ENCODE measurements around the gene NPVF. TPM values are rescaled to one million over a fixed set of nuclear protein-coding genes. Genes with fewer than 3 reads are reported as not detected.

Gene NPVF
- total RNA-seq, 1 donor from 2014 or later, result not detected

DNA sequence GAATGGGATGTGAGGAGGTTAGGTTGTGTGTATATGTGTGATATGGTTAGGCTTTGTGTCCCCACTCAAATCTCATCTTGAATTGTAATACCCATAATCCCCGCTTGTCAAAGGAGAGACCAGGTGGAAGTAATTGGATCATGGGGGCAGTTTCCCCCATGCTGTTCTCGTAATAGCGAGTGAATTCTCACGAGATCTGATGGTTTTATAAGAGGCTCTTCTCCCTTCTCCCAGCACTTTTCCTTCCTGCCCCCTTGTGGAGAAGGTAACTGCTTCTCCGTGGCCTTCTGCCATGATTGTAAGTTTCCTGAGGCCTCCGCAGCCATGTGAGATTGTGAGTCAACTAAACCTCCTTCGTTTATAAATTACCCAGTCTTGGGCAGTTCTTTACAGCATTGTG is 47.3 kb downstream of the NPVF start:
- Mint-ChIP-seq H3K4me3 (peak overlapping the region; percentile 78), H3K27me3 (ENCODE audit: low read depth) (peaks cover 5% of the 10 kb centered on the region)
- no peak for DNase-seq (ENCODE audit: low spot score in 2 of 2, unreplicated experiment in 2 of 2)

DNA sequence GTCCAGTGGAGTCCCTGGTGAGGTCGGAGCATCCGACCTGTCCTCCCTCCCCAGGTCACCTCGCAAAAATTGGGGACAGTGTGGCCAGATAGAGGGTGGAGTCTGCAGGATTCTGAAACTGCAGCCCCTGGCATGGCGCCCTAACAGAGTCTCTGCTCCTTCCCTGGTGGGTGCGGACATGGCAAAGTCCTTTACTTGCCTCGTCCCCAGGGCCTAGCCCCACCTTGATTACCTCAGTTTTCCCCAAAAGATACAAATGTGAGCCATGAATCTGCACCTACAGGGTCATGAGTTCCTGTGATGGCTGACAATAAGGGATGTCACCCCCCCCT is 47.7 kb downstream of the NPVF start:
- no peak for DNase-seq (ENCODE audit: low spot score in 2 of 2, unreplicated experiment in 2 of 2)
- no peak overlapping the region for H3K27ac Mint-ChIP-seq

More for the DNA sequence above, 47.3 kb downstream of the NPVF start:
- TF ChIP-seq, protein P1, sequence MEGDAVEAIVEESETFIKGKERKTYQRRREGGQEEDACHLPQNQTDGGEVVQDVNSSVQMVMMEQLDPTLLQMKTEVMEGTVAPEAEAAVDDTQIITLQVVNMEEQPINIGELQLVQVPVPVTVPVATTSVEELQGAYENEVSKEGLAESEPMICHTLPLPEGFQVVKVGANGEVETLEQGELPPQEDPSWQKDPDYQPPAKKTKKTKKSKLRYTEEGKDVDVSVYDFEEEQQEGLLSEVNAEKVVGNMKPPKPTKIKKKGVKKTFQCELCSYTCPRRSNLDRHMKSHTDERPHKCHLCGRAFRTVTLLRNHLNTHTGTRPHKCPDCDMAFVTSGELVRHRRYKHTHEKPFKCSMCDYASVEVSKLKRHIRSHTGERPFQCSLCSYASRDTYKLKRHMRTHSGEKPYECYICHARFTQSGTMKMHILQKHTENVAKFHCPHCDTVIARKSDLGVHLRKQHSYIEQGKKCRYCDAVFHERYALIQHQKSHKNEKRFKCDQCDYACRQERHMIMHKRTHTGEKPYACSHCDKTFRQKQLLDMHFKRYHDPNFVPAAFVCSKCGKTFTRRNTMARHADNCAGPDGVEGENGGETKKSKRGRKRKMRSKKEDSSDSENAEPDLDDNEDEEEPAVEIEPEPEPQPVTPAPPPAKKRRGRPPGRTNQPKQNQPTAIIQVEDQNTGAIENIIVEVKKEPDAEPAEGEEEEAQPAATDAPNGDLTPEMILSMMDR (IDR thresholded peaks at IDR 0.05; ENCODE audit: unreplicated experiment), result no peak
- Mint-ChIP-seq H3K9me3 (no peaks in the 10 kb centered on the region), H3K4me1 (peaks cover 6% of the 10 kb centered on the region), H3K36me3 (no peaks in the 10 kb centered on the region), H3K27ac (no peak overlapping the region)

DNA sequence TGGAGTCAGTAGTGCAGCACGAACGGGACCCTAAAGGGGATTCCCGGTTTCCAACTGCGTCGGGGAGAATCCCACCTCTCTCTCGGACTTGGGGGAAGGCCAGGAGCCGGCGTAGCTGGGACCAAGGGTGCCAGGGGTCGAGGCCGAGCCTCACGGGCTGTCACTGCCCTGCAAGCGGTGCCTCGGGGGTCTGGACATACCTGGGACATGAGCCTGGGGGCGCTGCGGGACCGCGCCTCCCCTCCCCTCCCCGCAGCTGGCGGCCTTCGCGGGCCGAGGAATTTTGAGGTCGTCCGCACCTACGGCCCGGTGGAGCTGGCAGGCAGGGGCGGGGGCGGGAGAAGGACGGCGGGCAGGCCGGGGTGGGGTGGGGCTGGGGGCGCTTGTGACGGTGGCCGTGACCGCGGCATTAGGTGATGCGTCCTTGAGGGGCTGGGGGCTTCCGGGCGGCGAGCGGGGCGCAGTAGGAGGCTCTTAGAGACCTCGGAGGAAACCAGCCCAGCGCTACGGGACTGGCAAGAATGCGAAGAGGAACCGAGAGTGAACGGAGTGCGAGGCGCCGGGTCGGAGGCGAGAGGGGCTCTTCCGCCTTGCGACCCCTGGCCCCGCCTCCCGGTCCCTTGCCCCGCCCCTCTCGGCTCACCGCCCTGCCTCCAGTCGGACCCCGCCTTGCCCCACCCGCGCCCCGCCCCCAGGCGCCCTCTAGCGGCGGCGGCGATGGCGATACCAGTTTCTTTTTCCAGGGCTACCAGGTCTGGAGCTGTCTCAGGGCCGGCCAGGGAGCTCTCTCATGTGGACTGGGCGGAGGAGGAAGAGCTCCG is 48.3 kb downstream of the NPVF start:
- Mint-ChIP-seq H3K9me3 (no peaks in the 10 kb centered on the region), H3K4me1 (peaks cover 6% of the 10 kb centered on the region), H3K27ac (peak overlapping the region; percentile 88), H3K27me3 (ENCODE audit: low read depth) (peaks cover 5% of the 10 kb centered on the region), H3K4me3 (peak overlapping the region; percentile 78), H3K36me3 (no peaks in the 10 kb centered on the region)
- TF ChIP-seq, protein P1 (IDR thresholded peaks at IDR 0.05; ENCODE audit: unreplicated experiment), result peak; percentile 93
- DNase-seq (ENCODE audit: low spot score in 2 of 2, unreplicated experiment in 2 of 2), result peak; percentile 88 to 97

More for the DNA sequence above, 47.7 kb downstream of the NPVF start:
- Mint-ChIP-seq H3K4me1 (peaks cover 6% of the 10 kb centered on the region), H3K27me3 (ENCODE audit: low read depth) (peaks cover 5% of the 10 kb centered on the region), H3K4me3 (peak overlapping the region; percentile 78), H3K36me3 (no peaks in the 10 kb centered on the region), H3K9me3 (no peaks in the 10 kb centered on the region)
- TF ChIP-seq, protein P1 (IDR thresholded peaks at IDR 0.05; ENCODE audit: unreplicated experiment), result peak; percentile 36

DNA sequence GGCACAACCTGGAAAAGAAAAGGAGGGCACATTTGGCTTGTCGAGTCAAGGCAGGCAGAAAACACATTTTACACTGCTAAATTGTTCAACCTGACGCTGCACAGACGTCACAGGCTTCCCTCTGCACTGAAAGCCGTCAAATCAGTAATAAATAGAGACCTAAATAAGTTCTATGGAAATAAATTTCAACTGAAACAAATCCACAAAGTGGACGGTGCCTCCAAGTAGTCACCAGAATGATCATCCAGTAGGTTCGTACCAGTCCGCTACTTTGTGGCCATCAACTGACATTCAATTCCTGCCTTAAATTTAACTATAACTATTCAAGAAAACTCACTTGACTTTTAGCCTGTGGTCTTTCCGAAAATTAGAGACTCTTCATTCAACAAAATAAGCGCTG is 49.0 kb downstream of the NPVF start:
- TF ChIP-seq, protein P1 (IDR thresholded peaks at IDR 0.05; ENCODE audit: unreplicated experiment), result no peak
- no peak for DNase-seq (ENCODE audit: low spot score in 2 of 2, unreplicated experiment in 2 of 2)
- H3K4me1 Mint-ChIP-seq, result peaks cover 6% of the 10 kb centered on the region
- H3K27ac Mint-ChIP-seq, result peak overlapping the region; percentile 47
- peaks cover 5% of the 10 kb centered on the region for H3K27me3 Mint-ChIP-seq (ENCODE audit: low read depth)
- H3K9me3 Mint-ChIP-seq, result no peaks in the 10 kb centered on the region
- H3K4me3 Mint-ChIP-seq, result peak overlapping the region; percentile 78
- no peaks in the 10 kb centered on the region for H3K36me3 Mint-ChIP-seq

Other genes with a start within 250 kb of the NPVF start
- 9.8 to 11.9 TPM (median 11.0 TPM) in 3 replicates for gene OSBPL3, start 248.3 kb downstream of the NPVF start, total RNA-seq
- 46.8 to 51.6 TPM (median 48.2 TPM) in 3 replicates for gene CYCS, start 103.2 kb downstream of the NPVF start, total RNA-seq